ENCODE data around the gene IMMP2L. TPM values are rescaled to one million over a fixed set of nuclear protein-coding genes. Genes with fewer than 3 reads are reported as not detected.
"Not testable (repeated sequence)": the region's sequence is repeated elsewhere in the genome, so short reads cannot be mapped to it uniquely, and the experiment has no call there.

The IMMP2L gene
- total RNA-seq, 1 donor from 2014 or later, result 29.7 TPM

DNA sequence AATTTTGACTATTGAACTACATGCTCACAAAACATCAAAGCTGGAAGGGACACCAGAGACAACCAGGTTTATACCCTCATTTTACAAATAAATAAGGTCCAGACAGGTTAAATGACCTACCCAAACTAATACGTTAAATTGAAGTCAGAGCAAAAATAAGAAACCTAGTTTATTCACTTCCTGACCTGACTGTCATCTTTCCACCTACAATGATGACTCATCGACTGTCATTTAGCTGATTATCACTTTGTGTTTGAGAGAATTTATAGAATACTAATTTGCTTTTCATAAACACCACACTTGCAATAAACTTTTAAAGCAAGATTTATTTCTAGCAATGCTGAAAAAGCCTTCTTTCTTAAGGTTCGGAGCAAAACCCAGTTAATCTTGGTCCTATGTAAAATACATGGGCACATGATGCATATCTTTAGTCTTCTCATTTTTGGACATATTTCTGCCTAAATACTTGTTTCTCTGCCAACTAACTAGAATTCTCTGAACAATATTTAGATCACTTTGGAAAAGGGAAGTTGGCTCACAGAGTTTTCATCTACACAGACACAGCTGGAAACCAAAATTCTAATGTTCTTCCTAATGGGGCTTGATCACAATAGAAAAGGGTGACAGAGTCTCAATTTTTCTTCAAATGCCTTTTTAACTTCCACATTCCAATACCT, 488.1 kb downstream of the IMMP2L start:
- Mint-ChIP-seq H3K27me3 (no peaks in the 10 kb centered on the region), H3K9me3 (ENCODE audit: low read depth) (no peaks in the 10 kb centered on the region), H3K4me1 (ENCODE audit: low read depth) (peaks cover 1% of the 10 kb centered on the region), H3K36me3 (ENCODE audit: insufficient read depth) (peaks cover 1% of the 10 kb centered on the region), H3K4me3 (ENCODE audit: low read depth) (no peak overlapping the region), H3K27ac (no peak overlapping the region)
- no peak for DNase-seq (ENCODE audit: low spot score, unreplicated experiment)
- TF ChIP-seq CTCF (IDR thresholded peaks at IDR 0.05; ENCODE audit: unreplicated experiment), result no peak

GRCh38 chr7:111072658-111073057, 489.6 kb downstream of the IMMP2L start:
- H3K27ac Mint-ChIP-seq; H3K4me1 Mint-ChIP-seq (ENCODE audit: low read depth); H3K4me3 Mint-ChIP-seq (ENCODE audit: low read depth); H3K36me3 Mint-ChIP-seq (ENCODE audit: insufficient read depth); H3K27me3 Mint-ChIP-seq; DNase-seq (ENCODE audit: low spot score, unreplicated experiment); H3K9me3 Mint-ChIP-seq (ENCODE audit: low read depth): not testable (repeated sequence)

- Mint-ChIP-seq H3K27me3 (no peaks in the 10 kb centered on the region), H3K4me3 (ENCODE audit: low read depth) (no peak overlapping the region), H3K36me3 (ENCODE audit: insufficient read depth) (peaks cover 2% of the 10 kb centered on the region), H3K9me3 (ENCODE audit: low read depth) (no peaks in the 10 kb centered on the region), H3K27ac (no peak overlapping the region), H3K4me1 (ENCODE audit: low read depth) (peaks cover 3% of the 10 kb centered on the region)
- DNase-seq (ENCODE audit: low spot score, unreplicated experiment), result no peak
- no peak for TF ChIP-seq CTCF (IDR thresholded peaks at IDR 0.05; ENCODE audit: unreplicated experiment)
Observed at GRCh38 chr7:111071556-111071955, 490.7 kb downstream of the IMMP2L start.

- no peak overlapping the region for H3K4me3 Mint-ChIP-seq (ENCODE audit: low read depth)
- H3K4me1 Mint-ChIP-seq (ENCODE audit: low read depth), result peaks cover 2% of the 10 kb centered on the region
- no peaks in the 10 kb centered on the region for H3K27me3 Mint-ChIP-seq
- DNase-seq (ENCODE audit: low spot score, unreplicated experiment), result no peak
- peaks cover 11% of the 10 kb centered on the region for H3K36me3 Mint-ChIP-seq (ENCODE audit: insufficient read depth)
- TF ChIP-seq CTCF (IDR thresholded peaks at IDR 0.05; ENCODE audit: unreplicated experiment), result no peak
- no peak overlapping the region for H3K27ac Mint-ChIP-seq
- peaks cover 16% of the 10 kb centered on the region for H3K9me3 Mint-ChIP-seq (ENCODE audit: low read depth)
Observed at GRCh38 chr7:111068618-111069017, 493.7 kb downstream of the IMMP2L start.

DNA sequence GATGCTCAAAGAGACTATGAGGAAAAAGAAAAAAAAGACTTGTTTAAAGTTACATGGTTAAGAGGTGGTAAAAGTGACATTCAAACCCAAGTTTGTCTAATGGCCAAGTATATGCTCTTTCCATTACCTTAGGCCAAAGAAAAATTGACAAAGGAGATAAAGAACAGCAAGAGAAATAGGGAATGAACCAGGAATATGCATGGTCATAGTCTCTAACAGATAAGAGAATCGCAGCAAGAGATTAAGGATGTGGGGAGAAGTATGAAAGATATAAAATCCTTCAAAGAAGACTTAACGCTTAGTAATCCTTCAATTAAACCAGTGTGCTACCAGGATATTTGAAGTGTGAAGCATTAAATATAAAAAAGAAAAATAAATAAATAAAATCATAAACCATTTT, 494.6 kb downstream of the IMMP2L start:
- Mint-ChIP-seq H3K27me3 (no peaks in the 10 kb centered on the region), H3K27ac (no peak overlapping the region), H3K4me3 (ENCODE audit: low read depth) (no peak overlapping the region), H3K9me3 (ENCODE audit: low read depth) (peaks cover 19% of the 10 kb centered on the region), H3K36me3 (ENCODE audit: insufficient read depth) (peaks cover 14% of the 10 kb centered on the region), H3K4me1 (ENCODE audit: low read depth) (peaks cover 2% of the 10 kb centered on the region)
- no peak for DNase-seq (ENCODE audit: low spot score, unreplicated experiment)
- no peak for TF ChIP-seq CTCF (IDR thresholded peaks at IDR 0.05; ENCODE audit: unreplicated experiment)

DNA sequence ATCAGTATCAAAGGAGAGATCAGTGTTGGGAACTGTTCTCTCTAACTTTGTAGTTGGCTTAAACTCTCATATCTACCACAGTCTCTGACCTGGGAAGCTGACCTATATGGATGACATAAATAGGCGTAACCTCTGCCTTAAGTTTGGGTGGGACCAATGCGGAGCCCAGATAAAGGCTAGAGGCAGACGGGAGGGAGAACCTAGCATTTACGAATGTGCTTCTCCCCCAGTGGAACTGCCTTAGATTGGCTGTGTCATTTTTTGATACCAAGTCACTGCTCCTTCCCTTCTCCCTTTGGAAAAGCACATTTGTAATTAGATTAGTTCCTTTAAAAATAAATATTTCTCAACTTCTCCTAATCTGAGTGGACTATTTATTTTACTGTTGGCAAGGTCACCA, 495.0 kb downstream of the IMMP2L start:
- peaks cover 17% of the 10 kb centered on the region for H3K36me3 Mint-ChIP-seq (ENCODE audit: insufficient read depth)
- DNase-seq (ENCODE audit: low spot score, unreplicated experiment), result no peak
- no peaks in the 10 kb centered on the region for H3K27me3 Mint-ChIP-seq
- H3K9me3 Mint-ChIP-seq (ENCODE audit: low read depth), result peaks cover 22% of the 10 kb centered on the region
- no peak overlapping the region for H3K4me3 Mint-ChIP-seq (ENCODE audit: low read depth)
- H3K27ac Mint-ChIP-seq, result no peak overlapping the region
- no peak for TF ChIP-seq CTCF (IDR thresholded peaks at IDR 0.05; ENCODE audit: unreplicated experiment)
- H3K4me1 Mint-ChIP-seq (ENCODE audit: low read depth), result peaks cover 2% of the 10 kb centered on the region

Data from progenitor cell of endocrine pancreas (in vitro differentiated cells).